ENCODE data around the gene ZNF431.
"Not testable (repeated sequence)": the region's sequence is repeated elsewhere in the genome, so short reads cannot be mapped to it uniquely, and the experiment has no call there.

The ZNF431 gene

GRCh38 chr19:21141787-21142464 is at the start of gene ZNF431:
Gene ZNF431 (plus strand): TSS chr19:21142040. CDS start chr19:21142184, 144 bp downstream.
- peak; percentile 96 for DNase-seq

DNA sequence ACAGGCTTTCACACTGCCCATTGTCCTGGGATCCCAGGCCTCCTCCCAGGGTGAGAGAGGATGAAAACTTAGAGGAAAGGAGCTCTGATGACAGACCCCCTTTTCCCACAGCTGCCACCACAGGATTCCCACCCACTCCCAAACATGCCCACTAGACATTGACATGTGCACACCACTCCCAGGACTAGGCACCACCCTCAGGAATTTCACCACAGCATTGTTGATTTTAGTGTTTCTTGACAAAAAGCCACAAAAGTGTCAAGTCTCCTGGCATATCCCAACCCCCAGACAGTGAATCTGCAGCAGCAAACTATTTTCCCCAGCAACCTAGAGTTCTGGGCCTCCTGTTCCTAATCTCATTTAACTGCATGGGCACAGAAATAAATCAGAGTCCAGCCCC is 49.7 kb upstream of the ZNF431 start:
- DNase-seq, result no peak

GRCh38 chr19:21094347-21095025 is 47.4 kb upstream of the ZNF431 start:
- no peak for DNase-seq

- DNase-seq, result no peak
Measured at GRCh38 chr19:21098291-21098690, 43.5 kb upstream of the ZNF431 start.

DNA sequence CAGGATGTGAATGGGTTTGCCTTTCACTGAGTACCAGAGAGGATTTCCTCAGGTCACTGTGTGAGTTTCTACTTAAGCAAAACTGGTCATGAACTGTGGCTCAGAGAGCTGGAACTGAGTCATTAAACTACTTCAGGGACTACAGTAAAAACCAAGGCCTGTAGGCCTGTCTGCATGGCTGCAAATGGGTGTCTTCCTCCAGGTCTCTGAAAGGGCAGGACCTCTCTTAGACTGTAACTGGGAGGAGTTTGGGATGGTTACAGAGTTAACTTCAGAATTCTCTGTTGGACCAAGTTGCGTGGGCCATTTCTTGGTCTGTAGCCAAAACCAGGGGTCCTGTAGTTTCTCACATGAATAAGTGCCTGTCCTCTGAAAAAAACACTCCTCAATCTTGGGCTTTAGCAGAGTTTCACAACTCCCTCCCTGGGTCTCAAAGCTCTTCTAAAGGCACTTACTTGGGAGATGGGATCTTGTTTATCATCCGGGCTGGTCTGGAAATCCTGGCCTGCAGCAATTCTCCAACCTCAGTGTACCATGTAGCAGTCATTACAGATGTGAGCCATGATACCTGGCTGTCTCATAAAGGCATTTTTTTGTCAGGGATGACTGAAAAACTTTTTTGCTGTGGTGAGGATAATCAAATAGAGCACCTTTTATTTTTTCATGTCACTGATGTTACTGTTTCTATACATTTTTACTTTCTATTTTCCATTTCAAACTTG is 40.2 kb upstream of the ZNF431 start:
- DNase-seq, result no peak

DNA sequence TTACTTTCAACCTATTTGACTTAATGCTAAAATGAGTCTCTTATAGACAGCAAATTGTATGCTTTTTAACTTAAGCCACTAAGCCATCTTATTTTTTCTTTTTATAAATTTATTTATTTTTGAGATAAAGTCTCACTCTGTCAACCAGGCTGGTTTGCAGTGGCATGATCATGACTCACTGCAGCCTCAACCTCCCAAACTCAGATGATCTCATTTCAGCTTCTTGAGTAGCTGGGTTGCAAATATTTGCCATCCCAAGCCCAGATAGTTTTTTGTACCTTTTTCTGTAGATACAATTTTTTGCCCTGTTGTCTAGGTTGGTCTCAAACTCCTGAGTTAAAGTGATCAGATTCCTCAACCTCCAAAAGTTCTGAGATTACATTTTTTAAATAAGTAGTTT is 32.7 kb upstream of the ZNF431 start:
- no peak for DNase-seq

GRCh38 chr19:21110183-21110582 is 31.7 kb upstream of the ZNF431 start:
- DNase-seq, result no peak

- DNase-seq, result no peak
Measured at GRCh38 chr19:21115430-21115829, 26.4 kb upstream of the ZNF431 start.

- no peak for DNase-seq
Measured at GRCh38 chr19:21117041-21117907, 24.6 kb upstream of the ZNF431 start.

DNA sequence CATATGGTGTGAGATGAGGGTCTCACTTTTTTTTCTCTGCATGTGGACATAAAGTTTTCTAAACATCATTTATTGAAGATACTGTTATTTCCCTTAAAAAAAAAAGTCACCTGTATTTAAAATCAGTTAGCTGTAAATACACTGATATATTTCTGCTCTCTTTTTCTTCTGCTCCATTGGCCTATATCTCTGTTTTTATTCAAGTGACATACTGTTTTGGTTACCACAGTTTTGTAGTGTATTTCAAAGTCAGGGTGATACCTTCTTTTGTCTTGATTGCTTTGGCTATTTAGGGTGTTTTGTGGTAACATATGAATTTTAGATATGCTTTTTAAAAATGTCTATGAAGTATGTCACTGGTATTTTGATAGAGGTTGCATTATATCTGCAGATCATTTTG is 15.8 kb upstream of the ZNF431 start:
- no peak for DNase-seq

DNA sequence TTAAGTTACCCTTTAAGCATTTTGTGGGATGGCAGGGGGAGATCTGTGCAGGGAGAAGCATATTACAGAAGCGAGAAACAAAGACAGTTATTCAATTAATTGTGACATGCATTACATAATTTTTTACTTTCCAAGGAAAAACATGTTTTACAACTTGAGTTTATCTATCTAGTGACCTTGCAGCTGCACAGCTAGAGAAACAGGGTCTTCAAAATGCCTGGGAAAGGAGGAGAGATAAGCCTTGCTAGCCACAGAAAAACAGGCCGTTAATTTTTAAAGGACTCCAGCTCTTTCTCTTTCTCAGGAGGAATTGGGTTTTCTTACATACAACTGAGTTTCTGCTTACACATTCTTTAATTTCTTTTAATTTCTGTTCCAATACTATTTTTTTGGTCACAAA is 14.8 kb upstream of the ZNF431 start:
- no peak for DNase-seq

DNA sequence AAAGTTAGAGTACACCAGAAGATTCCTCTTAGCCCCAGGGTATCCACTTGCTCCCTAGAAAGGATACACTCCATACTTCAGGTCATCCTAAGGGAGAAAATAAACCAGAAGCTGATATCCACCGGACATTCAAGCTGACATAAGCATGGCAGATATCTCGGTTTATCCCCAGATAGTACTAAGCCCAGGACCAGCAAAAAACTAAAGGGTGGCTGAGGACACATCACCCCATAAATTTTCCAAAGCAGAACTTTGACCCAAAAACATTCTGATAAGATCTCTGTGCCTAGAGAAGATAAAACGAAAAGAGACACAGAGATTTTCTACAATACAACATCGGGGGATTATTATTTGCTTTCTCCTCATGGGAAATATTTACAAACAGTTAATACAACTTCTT is 13.9 kb upstream of the ZNF431 start:
- no peak for DNase-seq

GRCh38 chr19:21128901-21129698 is 12.7 kb upstream of the ZNF431 start:
- DNase-seq, result no peak

DNA sequence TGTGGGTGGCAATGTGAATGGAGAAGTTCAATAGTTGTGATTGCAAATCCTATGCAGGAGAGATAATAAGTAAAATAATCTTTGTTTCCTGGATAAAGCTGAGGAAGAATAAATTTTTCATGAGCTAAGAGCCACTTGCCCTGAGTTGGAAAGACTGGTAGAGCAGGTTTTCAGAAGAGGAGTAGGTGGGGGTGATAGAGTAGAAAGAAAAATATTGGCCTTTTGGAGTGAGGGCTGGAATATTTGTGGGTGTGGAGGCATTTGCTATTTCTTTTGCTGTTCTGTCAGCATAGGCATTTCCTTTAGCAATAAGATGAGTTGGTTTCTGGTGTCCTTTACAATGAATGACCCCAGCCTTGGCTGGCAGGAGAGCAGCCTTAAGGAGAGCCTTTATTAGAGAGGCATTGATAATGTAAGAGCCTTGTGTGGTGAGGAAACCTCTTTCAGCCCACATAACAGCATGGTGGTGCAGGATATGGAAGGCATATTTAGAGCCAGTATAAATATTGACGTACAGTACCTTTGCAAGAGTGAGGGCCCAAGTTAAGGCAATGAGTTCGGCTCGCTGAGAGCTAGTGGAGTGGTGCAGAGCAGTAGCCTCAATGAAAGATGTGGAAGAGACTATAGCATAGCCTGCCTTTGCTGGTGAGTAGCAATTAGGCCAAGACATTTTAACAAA is 11.6 kb upstream of the ZNF431 start:
- peak; percentile 73 for DNase-seq

- DNase-seq, result no peak
Measured at GRCh38 chr19:21133633-21134032, 8.2 kb upstream of the ZNF431 start.

DNA sequence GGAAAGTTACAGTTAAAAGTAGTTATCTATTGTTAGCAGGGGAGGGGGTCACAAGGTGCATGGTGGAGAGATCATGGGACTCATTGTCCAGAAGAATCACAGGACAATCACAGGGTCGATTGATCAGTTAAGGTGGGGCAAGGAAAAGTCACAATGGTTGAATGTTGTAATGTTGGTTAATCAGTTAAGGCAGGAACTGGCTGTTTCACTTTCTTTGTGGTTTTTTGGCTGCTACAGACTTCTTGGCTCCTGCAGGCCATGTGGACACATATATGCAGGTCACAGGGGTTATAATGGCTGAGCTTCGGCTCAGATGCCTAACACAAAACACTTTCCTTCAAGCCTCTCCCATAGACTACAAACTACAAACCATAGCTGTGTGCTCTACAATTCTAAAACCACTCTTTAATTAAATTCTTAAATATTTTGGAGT is 6.9 kb upstream of the ZNF431 start:
- DNase-seq, result no peak

GRCh38 chr19:21135433-21135832 is 6.4 kb upstream of the ZNF431 start:
- no peak for DNase-seq

- no peak for DNase-seq
Measured at GRCh38 chr19:21138130-21138529, 3.7 kb upstream of the ZNF431 start.

DNA sequence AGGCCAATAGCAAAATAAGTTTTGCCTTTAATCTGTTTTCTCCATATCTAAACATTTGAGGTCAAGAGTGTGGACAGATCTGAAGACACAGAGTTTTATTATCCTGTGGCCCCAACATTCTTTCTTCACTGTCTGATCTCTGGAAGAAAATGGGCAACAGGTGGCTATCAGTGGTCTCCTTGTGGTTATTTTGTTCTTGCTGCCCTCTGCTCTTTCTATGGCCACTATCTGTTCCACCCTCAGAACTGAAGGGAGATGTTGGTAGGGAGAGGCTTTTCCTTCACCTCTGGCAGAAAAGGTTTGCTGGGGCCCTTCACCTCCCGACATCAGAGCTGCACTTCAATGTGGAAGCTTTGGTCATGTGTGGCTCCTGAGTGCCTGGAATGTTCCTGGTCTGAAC is 834 bp upstream of the ZNF431 start:
- not testable (repeated sequence) for DNase-seq

DNA sequence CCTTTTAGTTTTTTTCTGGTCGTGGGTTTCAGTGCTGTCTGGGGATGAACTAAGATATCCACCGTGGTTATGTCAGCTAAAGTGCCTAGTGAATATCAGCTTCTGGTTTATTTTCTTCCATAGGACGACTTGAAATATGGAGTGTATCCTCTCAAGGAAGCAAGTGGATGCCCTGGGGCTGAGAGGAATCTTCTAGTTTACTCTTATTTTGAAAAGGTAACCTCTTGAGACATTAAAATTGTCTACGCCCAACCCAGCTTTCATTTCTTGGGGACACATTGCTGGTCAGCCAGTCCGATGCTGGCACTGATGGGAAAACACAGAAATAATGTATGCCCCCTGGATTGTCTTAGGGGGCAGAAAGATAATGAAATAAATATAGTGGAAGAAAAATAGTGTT is 1.6 kb downstream of the ZNF431 start:
- DNase-seq, result no peak

- DNase-seq, result no peak
Measured at GRCh38 chr19:21143854-21144253, 2.0 kb downstream of the ZNF431 start.

DNA sequence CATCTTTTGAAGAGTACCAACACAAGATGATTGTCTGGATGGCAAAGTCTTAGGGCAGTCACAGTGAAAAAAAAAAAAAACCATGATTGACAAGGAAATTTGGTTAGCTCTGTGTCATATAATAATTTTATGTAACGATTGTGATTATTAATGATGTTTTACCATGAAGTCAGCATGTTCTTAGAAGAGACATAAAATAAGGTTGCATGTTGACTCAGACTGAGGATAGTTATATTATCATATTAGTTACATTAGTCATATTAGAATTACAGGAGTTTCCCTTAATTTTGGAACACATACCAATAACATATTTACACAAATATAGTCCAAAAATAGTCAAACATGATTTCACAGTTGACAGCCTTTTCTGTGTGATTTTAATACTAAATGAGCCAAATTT is 5.7 kb downstream of the ZNF431 start:
- no peak for DNase-seq

Measured in DMS53 (cell line).